Stomach (tissue), 4 donors: ENCODE results near the gene CD96.

Source experiments
- CTCF ChIP-seq, 7 experiments: fragments of 450-650 bp in 4 of 7; fragments of 200-600 bp in 3 of 7; sonication (generic) in 3 of 7; IDR thresholded peaks; one replicate each; pipeline ENCODE4 v1.5.1; 2016 to 2019; ENCODE audit warnings: antibody characterized with exemption in 7 of 7, control low read depth in 2 of 7, mild to moderate bottlenecking in 1 of 7
- EP300 ChIP-seq: sonication (generic); formaldehyde crosslinking; IDR thresholded peaks from one replicate; pipeline ENCODE4 v1.6.1; 2017; ENCODE audit warnings: antibody characterized with exemption
- POLR2A ChIP-seq, 4 donors: fragments of 450-650 bp; IDR thresholded peaks; one replicate each; pipeline ENCODE4 v1.6.1; 2016; ENCODE audit warnings: antibody characterized with exemption in 4 of 4, control low read depth in 2 of 4, mild to moderate bottlenecking in 1 of 4, moderate library complexity in 1 of 4
- POLR2AphosphoS5 ChIP-seq, 3 donors: sonication (generic); formaldehyde crosslinking; IDR thresholded peaks; one replicate each; pipeline ENCODE4 v1.6.1; 2016; ENCODE audit warnings: antibody characterized with exemption in 3 of 3

- TF ChIP-seq POLR2A (IDR thresholded peaks at IDR 0.05), result no peak
- TF ChIP-seq CTCF (IDR thresholded peaks at IDR 0.05), result no peak
- TF ChIP-seq POLR2AphosphoS5 (IDR thresholded peaks at IDR 0.05), result no peak
- no peak for TF ChIP-seq EP300
These were observed 7.3 kb upstream of the CD96 start for GRCh38 chr3:111534701-111535100.
